Memory B cell (primary cell): ENCODE results near the gene PDLIM7.

ENCODE experiments used
- ATAC-seq: fragments of 150-1000 bp; cut with Tn5 transposase; 2 replicates; pipeline ENCODE4 v1.10.0; 2021; ENCODE audit warnings: low read depth, mild to moderate bottlenecking, moderate library complexity
- DNase-seq, 2 donors: peaks; one replicate each; pipeline ENCODE4 v3.0.0; 2022; ENCODE audit warnings: low spot score in 2 of 2
- H3K27ac Mint-ChIP-seq: one replicate; pipeline ENCODE4 v1.8.0; 2022; ENCODE audit warnings: mild to moderate bottlenecking, moderate library complexity, mixed read lengths
- H3K27me3 Mint-ChIP-seq: one replicate; pipeline ENCODE4 v1.8.0; 2022; ENCODE audit warnings: mixed read lengths
- H3K36me3 Mint-ChIP-seq: one replicate; pipeline ENCODE4 v1.8.0; 2022; ENCODE audit warnings: mild to moderate bottlenecking, mixed read lengths
- H3K4me1 Mint-ChIP-seq: one replicate; pipeline ENCODE4 v1.8.0; 2022; ENCODE audit warnings: mixed read lengths
- H3K4me3 Mint-ChIP-seq: one replicate; pipeline ENCODE4 v1.8.0; 2022; ENCODE audit warnings: mild to moderate bottlenecking, moderate library complexity, mixed read lengths
- H3K9me3 Mint-ChIP-seq: one replicate; pipeline ENCODE4 v1.8.0; 2022; ENCODE audit warnings: mixed read lengths

PDLIM7 gene

DNA sequence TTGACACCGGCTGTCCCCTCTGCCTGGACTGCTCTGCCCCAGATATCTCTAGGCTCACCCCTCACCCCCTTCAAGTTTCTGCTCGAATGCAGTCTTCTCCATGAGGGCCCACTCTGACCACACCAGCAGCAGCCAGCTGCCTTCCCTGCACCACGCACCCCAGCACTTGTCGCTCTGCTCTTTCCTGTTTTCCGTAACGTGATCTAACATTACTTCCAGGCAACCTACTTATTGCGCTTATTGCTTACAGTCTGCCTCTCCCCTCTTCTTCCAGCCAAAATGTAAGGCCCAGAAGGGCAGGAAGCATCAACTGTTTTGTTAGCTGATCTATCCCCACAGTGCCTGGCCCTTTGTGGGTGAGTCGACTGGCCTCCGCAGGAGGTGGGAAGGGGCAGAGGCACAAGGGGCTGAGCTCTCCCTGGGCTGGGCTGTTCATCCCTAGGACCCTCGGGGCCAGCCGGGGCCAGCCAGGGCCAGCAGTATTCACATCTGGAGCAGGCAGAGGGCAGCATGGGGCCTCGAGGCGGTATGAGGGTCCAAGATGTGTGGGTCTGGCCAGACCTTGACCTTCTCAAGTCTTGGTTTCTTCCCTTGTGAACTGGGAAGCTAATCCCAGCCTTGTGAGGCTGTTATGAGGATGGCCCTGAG lies 12.4 kb downstream of the PDLIM7 start:
- Mint-ChIP-seq H3K36me3 (peaks cover 7% of the 10 kb centered on the region), H3K9me3 (no peaks in the 10 kb centered on the region), H3K4me3 (no peak overlapping the region), H3K4me1 (peaks cover under 1% of the 10 kb centered on the region), H3K27me3 (no peaks in the 10 kb centered on the region), H3K27ac (no peak overlapping the region)
- ATAC-seq (no peak), DNase-seq (no peak)

DNA sequence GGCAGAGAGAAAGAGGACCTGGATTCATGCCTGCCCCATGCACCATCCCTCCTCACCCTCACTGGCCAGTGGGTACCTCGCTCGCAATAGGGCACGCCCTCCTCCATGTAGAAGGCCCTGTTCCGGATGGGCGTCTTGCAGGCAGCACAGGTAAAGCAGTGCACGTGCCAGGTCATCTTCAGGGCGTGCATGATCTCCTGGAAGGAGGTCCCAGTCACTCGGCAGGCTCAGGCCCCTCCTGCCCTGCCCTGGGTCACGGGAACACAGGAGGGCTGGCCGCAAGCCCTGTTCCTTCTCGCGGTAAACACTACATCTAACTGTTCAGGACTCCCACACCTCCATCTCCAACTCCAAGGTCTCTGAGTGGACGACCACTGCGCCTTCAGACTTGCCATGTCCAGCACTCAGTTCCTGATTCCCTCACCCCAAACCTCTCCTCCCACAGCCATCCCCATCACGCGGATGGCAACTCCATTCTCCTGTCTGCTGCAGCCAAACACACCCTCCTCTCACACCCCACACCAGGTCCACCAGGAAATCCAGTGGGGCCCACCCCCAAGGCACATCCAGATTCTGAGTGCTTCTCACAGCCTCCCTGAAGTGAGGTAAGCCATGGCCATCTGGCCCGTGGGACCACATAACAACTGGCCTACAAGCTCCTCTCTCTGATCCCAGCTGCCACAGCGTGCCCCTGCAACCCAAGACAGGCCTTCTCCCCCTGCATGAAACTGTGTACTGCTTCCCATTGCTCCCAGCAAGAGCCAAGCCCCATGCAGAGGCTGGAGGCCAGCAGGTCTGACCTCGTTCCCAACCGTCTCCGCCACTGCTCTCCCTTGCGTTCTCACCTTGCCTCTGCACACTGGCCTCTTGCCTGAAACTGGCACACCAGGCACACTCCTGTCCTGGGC lies 13.2 kb downstream of the PDLIM7 start:
- Mint-ChIP-seq H3K4me1 (peaks cover 5% of the 10 kb centered on the region), H3K27me3 (no peaks in the 10 kb centered on the region), H3K4me3 (no peak overlapping the region), H3K9me3 (no peaks in the 10 kb centered on the region), H3K36me3 (peaks cover 7% of the 10 kb centered on the region), H3K27ac (no peak overlapping the region)
- ATAC-seq: no peak
- no peak for DNase-seq

DNA sequence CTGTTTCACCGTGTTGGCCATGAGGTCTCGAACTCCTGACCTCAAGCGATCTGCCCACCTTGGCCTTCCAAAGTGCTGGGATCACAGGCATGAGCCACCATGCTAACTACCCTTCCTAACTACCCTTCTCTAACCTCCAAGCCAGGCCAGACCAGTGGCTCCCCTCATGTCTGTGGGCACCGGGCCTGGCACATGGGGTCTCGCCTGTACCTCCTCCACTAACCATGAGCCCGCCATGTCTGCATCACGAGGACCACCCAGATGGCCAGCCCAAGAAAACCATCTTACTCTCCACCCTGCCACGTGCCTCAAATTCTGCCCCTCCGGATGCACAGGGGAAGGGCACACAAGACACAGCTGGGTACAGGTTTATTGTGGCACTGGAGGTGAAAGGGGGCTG lies 14.4 kb downstream of the PDLIM7 start:
- peaks cover 9% of the 10 kb centered on the region for H3K4me1 Mint-ChIP-seq
- DNase-seq (no peak), ATAC-seq (no peak)
- H3K4me3 Mint-ChIP-seq: no peak overlapping the region
- no peak overlapping the region for H3K27ac Mint-ChIP-seq
- H3K9me3 Mint-ChIP-seq: no peaks in the 10 kb centered on the region
- H3K36me3 Mint-ChIP-seq: peaks cover 6% of the 10 kb centered on the region
- no peaks in the 10 kb centered on the region for H3K27me3 Mint-ChIP-seq

DNA sequence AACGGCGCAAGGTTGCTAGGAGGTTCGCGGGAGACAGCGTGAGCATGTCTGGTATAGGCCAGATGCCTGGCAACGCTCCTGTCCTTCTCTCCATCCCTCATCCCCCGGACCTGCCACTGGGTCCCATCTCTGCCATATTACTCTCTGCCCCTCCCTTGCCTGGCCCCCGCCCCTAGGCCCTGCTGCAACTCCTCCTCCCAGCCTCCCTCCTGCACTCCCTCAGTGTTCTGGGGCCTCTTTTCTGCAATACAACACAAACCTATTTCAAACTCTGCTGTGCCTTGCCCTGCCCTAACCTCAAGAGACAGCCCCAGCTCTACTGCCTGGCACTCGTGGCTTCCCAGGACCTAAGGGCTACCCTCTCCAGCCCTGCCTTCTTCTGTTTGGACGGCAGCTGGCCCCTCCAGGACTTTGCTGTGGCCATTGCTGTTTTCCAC lies 15.0 kb downstream of the PDLIM7 start:
- no peak for DNase-seq
- ATAC-seq: no peak
- peaks cover 4% of the 10 kb centered on the region for H3K36me3 Mint-ChIP-seq
- peaks cover 9% of the 10 kb centered on the region for H3K4me1 Mint-ChIP-seq
- H3K27me3 Mint-ChIP-seq: no peaks in the 10 kb centered on the region
- H3K9me3 Mint-ChIP-seq: no peaks in the 10 kb centered on the region
- H3K27ac Mint-ChIP-seq: no peak overlapping the region
- no peak overlapping the region for H3K4me3 Mint-ChIP-seq

DNA sequence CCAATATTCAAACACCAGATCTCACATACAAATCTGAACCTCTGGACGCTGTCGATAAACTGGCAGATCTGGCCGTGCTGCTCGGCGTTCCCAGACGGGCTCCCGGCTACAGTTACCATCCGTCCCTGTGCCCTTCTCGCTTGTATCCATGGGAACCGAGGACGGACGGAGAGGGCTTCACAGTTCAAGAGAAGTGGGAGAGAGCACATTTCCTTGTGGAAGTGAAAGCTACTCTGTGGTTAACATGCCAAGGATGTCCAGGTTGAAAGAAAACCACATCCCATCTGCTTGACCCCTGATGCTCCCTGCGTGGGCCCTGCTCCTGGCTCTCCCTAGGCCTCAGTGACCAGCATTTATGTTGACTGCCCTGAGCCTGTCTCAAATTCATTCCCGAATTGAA lies 17.6 kb downstream of the PDLIM7 start:
- ATAC-seq (no peak), DNase-seq (no peak)
- Mint-ChIP-seq H3K36me3 (peaks cover 2% of the 10 kb centered on the region), H3K4me1 (peaks cover 18% of the 10 kb centered on the region), H3K9me3 (no peaks in the 10 kb centered on the region), H3K27ac (no peak overlapping the region), H3K4me3 (no peak overlapping the region), H3K27me3 (no peaks in the 10 kb centered on the region)

DNA sequence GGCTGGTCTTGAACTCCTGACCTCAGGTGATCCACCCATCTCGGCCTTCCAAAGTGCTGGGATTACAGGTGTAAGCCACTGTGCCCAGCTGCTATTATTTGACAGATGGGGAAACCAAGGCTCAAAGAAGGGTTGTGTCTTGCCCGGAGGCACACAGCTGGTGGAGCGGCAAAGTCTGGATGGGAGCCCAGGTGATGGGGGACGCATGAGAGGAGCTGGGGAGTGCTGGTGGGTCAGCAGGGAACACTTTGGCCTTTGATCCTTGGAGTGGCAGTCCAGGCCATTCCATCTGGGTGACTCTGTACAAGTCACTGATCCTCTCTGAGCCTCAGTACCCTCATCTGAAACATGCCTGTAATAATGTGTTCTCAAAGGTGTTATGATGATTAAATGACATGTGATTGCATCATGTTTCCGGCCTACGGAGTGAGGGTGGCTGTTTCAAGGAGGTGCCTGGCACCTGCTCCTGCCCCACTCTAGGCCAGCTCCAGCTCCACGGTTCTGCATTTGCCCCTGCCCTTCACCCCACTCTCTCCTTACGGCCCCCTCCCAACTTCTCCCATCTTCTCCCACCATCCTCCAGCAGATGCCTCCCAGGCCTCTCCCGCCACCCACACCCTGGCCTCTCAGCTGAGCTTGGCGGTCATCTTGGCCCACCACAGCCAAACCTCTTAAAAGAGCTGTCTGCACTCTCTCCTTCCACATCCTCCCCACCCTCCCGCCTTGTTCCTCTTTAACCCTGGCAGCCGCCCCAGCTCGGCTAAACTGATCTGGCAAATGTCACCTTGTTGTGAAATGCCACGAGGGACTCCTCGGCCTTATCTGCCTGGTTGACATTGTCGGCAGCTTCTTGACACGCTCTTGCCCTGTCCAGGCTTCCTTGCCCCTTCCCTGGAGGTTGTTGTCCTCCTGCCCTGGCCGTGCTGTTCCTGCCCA lies 18.4 kb downstream of the PDLIM7 start:
- Mint-ChIP-seq H3K36me3 (no peaks in the 10 kb centered on the region), H3K27me3 (peaks cover 3% of the 10 kb centered on the region), H3K4me1 (peaks cover 21% of the 10 kb centered on the region), H3K27ac (peak overlapping the region; percentile 0), H3K9me3 (no peaks in the 10 kb centered on the region), H3K4me3 (no peak overlapping the region)
- DNase-seq (no peak), ATAC-seq (peak; percentile 73)

DNA sequence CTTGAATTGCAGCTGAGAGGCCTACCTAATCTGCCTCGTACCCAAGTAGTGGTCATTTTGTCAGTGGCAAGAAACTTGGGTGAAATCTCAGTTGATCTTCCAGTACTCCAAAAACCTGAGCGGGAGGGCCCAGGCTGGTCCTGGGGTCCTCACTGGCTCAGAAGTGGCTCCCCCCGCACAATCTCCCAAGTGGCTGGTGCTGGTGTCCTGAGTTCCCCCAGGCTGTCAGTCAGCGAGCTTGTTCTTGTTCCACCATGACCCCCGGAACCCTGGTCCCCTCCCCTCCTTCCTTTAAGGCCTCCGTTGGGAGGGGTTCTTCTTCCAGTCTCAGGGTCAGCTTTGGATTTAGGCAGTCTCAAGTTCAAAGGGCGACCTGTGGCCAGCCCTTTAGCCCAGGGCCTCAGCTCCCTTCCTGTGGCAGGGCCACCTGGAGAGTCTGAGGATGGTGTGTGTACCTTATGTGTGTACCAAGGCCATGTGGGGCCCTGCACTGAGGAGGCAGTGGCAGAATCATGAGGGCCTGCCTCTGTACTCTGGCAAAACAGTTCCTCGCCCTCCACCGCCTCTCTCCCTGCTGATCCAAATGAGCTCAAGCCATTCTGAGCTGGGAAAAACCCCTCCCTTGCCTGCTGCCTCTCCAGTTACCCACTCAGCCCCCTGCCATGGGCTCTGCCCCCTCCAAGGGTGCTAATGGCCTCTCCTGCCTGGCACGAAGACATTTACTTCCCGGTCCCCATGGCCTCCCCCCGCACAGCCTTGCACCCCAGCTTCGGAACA lies 19.5 kb downstream of the PDLIM7 start:
- H3K36me3 Mint-ChIP-seq: no peaks in the 10 kb centered on the region
- peaks cover 24% of the 10 kb centered on the region for H3K4me1 Mint-ChIP-seq
- peaks cover 5% of the 10 kb centered on the region for H3K27me3 Mint-ChIP-seq
- ATAC-seq: no peak
- H3K27ac Mint-ChIP-seq: no peak overlapping the region
- no peak overlapping the region for H3K4me3 Mint-ChIP-seq
- no peak for DNase-seq
- H3K9me3 Mint-ChIP-seq: no peaks in the 10 kb centered on the region

DNA sequence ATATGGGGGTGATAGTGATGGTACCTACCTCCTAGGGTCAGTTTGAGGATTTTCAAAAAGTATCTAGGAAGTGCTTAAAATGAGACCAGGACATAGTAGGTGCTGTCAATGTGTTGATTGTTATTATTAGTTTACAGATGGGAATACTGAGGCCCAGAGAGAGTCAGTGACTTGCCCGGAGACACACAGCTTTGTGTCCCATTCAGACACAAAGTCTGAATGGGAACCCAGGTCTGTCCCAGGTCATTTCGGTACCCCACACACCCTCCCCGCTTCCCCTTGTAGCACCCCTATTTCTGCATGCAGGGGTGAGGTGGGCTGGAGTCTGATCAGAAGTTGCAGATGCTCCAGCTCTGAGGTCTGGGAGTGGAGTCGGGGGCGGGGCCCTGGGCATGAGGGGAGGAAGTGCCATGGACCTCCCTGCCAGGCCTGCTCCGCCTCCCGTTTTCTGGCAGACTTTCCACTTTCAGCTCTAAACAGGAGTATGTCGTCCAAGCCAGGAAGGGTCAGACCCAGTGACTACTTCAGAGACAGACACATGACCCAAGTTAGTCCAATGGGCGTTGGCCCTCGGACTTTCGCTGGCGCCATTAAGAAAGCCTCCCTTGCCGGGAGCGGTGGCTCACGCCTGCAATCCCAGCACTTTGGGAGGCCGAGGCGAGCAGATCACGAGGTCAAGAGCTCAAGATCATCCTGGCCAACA lies 20.7 kb downstream of the PDLIM7 start:
- Mint-ChIP-seq H3K27ac (no peak overlapping the region), H3K4me3 (no peak overlapping the region), H3K4me1 (peaks cover 24% of the 10 kb centered on the region), H3K27me3 (peaks cover 5% of the 10 kb centered on the region), H3K9me3 (no peaks in the 10 kb centered on the region), H3K36me3 (no peaks in the 10 kb centered on the region)
- ATAC-seq (no peak), DNase-seq (no peak)

DNA sequence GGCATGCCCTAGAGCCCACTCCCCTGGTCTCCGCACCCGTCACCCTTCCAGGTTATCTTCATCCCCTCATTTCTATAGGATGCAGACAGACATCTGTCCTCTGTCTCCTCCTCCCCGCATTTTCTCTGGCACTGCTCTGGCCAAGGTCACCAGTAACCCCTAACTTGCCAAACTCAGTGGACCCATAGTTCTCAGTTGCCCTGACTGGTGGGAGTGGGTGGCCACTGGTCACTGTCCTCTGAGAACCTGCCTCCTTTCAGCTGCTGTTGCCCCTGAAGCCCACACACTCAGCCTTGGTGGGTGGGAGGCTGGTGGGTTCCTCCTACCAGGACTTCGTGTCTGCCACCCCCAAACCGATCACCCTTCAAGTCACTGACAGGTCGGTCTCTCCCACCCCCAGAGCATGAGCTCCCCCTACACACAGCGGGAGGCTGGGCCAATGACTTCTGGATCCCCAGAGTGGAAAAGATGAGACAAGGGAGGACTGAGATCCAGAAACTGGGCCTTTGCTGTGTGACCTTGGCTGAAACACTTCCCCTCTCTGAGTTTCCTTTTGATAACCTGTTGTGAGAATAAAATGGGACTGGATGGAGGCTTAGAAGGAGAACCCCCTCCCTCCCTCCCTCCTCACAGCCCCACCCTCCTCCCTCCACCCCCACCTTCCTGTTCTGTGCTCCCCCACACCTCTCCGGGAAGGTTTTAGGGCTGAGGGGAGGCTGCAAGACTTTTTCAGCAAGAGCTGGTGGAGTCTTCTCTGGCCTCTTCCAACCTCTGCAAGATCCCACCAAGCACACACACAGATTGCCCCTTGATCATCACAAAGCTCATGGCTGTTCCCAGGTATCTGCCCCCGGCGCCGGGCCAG lies 21.6 kb downstream of the PDLIM7 start:
- Mint-ChIP-seq H3K36me3 (no peaks in the 10 kb centered on the region), H3K9me3 (no peaks in the 10 kb centered on the region), H3K4me1 (peaks cover 24% of the 10 kb centered on the region), H3K27me3 (peaks cover 8% of the 10 kb centered on the region), H3K27ac (no peak overlapping the region), H3K4me3 (no peak overlapping the region)
- no peak for DNase-seq
- no peak for ATAC-seq

DNA sequence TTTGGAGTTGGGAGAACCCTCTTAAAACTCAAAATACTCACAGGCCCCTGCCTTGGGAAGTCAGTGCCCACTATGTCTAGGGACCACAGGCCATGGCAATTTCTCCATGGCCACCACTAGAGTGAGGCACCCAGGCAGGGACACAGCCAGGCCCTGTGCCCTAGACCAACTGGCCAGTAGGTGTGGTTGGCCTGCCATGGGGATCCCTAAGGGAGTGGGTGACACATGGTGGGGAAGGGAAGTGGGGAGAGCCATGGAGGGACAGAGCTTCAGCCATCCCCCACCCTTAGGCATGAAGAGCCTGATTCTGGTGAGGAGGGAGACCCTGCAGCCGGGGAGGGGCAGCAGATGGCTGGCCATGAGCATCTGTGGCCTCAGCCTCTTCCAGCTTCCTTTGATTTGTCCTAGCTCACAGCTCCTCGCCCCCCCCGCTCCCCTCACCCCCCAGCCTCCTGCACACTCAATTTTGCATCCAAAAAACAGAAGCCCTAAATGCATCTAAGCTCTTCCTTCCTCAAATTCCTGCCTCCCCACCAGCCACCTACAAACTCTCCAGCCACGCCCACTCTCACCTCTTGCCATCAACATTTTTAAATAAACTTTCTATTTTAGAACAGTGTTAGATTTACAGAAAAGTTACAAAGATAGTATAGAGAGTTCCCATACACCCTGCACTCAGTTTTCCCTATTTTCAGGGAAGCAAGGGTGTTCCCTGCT lies 22.4 kb downstream of the PDLIM7 start:
- peaks cover 8% of the 10 kb centered on the region for H3K27me3 Mint-ChIP-seq
- H3K27ac Mint-ChIP-seq: no peak overlapping the region
- DNase-seq: no peak
- no peaks in the 10 kb centered on the region for H3K9me3 Mint-ChIP-seq
- H3K4me3 Mint-ChIP-seq: peak overlapping the region; percentile 93
- H3K36me3 Mint-ChIP-seq: no peaks in the 10 kb centered on the region
- H3K4me1 Mint-ChIP-seq: peaks cover 24% of the 10 kb centered on the region
- ATAC-seq: no peak

DNA sequence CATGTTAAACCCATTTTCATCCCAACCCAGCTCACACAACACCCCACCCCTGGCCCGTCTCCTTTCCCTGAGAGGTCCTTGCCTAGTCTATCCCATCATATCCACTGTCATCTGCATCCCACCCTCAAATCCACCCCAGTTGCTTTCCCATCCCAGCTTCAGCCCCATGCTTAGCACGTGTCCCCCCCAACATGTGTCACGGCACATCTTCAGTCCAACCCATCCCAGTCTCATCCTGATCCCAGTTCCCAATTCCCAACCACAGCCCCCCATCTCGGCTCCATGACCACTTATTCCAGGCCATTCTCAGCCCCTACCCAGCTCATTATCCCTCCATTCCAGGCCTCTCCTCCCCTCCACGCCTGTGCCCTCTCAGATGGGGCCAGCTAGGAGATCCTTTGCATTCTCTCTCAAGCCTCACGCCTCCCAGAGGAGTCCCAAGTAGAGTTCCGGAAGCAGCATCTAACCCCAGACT lies 23.4 kb downstream of the PDLIM7 start:
- no peaks in the 10 kb centered on the region for H3K9me3 Mint-ChIP-seq
- H3K36me3 Mint-ChIP-seq: no peaks in the 10 kb centered on the region
- peak overlapping the region; percentile 93 for H3K4me3 Mint-ChIP-seq
- no peak for DNase-seq
- peaks cover 8% of the 10 kb centered on the region for H3K27me3 Mint-ChIP-seq
- peaks cover 17% of the 10 kb centered on the region for H3K4me1 Mint-ChIP-seq
- H3K27ac Mint-ChIP-seq: no peak overlapping the region
- ATAC-seq: no peak
